ENCODE results near the gene MB21D2. TPM values are rescaled to one million over a fixed set of nuclear protein-coding genes. Genes with fewer than 3 reads are reported as not detected.

MB21D2 gene
- total RNA-seq, 1 donor from 2014 or later: 2.1 TPM

GRCh38 chr3:192826214-192827006 is 91.2 kb downstream of the MB21D2 start:
- DNase-seq (ENCODE audit: missing footprints) (no peak), ATAC-seq (no peak)
- intact Hi-C loops (cut with DNase I): no loop called here

DNA sequence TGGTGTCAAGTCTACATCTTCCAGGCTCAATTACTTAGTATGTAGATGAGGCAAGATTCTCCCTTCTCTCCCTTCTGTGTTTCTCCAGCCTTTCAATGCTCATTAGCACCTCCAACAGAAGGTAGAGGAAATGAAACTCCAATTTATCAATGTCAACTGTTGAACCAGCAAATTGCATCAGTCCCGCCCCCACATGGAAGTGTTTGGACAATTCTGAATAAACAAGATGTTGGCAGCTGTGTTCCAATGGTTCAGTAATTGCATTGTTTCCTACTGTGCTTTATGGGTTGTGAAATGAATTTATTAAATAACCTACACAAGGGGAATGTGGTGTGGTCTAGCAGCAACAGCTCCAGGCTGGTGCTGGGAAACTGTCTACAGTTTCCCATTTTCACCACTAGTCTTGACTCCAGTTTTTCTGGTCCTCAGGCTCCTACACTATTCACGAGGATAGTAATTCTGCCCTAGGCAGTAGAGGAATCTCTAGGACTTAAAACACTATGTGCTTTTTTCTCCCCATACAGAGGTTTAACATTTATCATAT is 91.9 kb downstream of the MB21D2 start:
- intact Hi-C loops (cut with DNase I): no loop called here
- DNase-seq (ENCODE audit: missing footprints) (no peak), ATAC-seq (no peak)

DNA sequence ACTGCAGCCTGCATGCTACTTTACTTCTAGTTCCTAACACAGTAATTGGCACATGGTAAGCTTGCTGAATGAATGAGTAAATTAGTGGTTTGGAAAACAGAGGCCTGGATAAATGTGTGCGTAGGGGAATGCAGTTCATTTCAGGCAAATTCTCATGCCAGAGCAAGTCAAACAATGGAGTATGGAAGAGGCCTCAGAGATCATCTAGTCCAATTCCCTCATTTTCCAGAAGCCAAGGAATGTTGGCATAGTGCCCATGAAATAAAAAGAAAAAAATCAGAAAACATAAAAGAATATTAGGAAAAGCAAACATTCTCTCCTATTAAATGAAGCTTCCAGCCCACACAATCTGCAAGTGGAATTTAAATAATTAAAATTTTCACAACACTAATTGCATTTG is 92.4 kb downstream of the MB21D2 start:
- ATAC-seq (peak; percentile 8), DNase-seq (ENCODE audit: missing footprints) (no peak)
- intact Hi-C loops (cut with DNase I): no loop called here

DNA sequence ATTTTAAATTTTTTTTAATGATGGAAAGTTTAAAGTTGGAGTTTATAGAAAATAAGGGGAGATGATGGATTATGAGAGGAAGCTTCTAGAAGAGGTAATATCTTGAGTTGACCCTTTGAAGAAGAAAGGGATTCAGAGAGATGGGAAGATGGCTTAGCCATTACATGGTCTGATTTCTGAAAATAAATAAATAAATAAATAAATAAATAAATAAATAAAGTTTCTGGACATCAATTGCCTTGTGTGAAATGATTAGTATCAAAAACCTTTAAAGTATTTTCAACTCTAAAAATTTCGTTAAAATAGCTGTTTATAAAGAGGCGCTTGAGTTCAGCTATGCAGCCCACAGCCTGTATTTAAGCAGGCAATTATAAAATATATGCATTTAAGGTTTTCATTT is 93.3 kb downstream of the MB21D2 start:
- intact Hi-C loops (cut with DNase I): no loop called here
- DNase-seq (ENCODE audit: missing footprints) (no peak), ATAC-seq (no peak)

- ATAC-seq: no peak
- DNase-seq (ENCODE audit: missing footprints): no peak
- intact Hi-C loops (cut with DNase I): no loop called here
These were observed 96.5 kb downstream of the MB21D2 start for GRCh38 chr3:192821161-192821560.

- intact Hi-C loops (cut with DNase I): no loop called here
- ATAC-seq (no peak), DNase-seq (ENCODE audit: missing footprints) (no peak)
These were observed 97.5 kb downstream of the MB21D2 start for GRCh38 chr3:192820161-192820560.

DNA sequence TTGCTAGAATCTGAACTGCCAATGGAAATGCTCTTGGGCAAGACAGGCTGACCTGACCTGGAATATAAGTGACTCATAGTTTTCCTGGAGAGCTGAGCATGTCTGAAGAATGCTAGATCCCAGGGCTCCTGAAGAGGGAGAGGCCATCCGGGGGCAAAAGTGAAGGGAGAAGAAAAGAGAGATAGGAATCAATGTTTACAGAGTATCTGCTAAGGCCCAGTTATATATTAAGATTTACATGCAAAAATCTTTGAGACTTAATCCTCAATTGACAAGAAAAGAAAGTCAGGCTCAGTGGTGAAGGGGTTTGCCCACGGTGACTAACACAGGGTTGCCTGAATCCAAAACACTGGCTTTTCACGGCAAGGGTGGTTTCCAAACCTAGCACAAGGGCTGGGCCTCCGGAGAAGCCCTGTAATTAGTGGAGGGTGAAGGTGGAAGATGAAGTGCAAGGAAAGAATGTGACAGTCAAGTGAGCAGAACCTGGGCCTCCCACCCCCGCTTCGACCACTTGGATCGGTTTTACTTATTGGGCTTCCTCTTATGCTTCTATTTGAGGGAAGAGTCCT is 98.6 kb downstream of the MB21D2 start:
- peak; percentile 56 for ATAC-seq
- DNase-seq (ENCODE audit: missing footprints): no peak
- intact Hi-C loops (cut with DNase I): loop anchor here (2.0 kb wide), 1 partner anchor 98 kb away; the partner anchor contains the start of gene MB21D2

GRCh38 chr3:192818126-192818525 is 99.5 kb downstream of the MB21D2 start:
- no peak for ATAC-seq

GRCh38 chr3:192817506-192817905 is 100.2 kb downstream of the MB21D2 start:
- no peak for ATAC-seq
- intact Hi-C loops (cut with DNase I): no loop called here
- no peak for DNase-seq (ENCODE audit: missing footprints)

More at GRCh38 chr3:192818126-192818525, 99.5 kb downstream of the MB21D2 start:
- DNase-seq (ENCODE audit: missing footprints): no peak
- intact Hi-C loops (cut with DNase I): loop anchor here (2.0 kb wide), 1 partner anchor 99 kb away; the partner anchor contains the start of gene MB21D2

DNA sequence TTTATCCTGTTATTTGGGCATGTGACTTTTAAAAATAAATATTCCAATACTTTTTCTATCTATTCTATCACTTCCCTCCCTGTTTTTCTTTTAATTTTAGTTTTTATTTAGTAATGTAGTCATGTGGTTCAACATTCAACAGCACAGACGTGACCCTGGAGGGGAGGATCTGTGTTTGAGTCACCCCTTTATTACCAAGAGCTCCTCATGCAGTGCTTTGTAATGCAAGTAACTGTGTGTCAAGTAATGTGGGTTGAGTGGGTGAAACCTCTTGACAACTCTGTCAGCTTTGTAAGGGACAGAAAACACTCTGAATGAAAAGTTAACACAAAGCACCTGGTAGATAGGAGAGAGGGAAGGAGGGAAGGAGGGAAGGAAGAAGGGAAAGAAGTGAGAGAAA is 100.6 kb downstream of the MB21D2 start:
- no peak for DNase-seq (ENCODE audit: missing footprints)
- intact Hi-C loops (cut with DNase I): no loop called here
- no peak for ATAC-seq

DNA sequence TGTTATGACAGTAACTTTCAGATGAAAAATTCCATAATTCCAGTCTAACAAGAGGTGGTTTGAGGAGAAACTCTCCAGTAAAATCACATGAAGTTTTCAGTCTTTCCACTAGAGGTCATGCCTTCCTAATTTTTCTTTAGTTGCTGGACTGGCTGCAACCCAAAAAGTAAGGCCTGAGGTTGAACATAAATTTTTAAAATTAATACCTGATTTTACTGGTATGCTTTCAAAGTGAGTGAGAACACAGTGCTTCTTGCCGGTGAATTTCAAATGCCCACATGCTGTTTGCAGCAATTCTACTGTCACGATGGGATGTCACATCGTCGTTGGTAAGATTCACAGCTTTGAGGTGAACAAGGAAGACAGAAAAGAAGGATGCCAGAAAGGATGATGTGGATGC is 101.3 kb downstream of the MB21D2 start:
- DNase-seq (ENCODE audit: missing footprints): no peak
- intact Hi-C loops (cut with DNase I): loop anchor here (1.0 kb wide), 1 partner anchor 225 kb away; no protein-coding TSS in a partner anchor
- ATAC-seq: no peak

GRCh38 chr3:192812743-192813383 is 104.8 kb downstream of the MB21D2 start:
- ATAC-seq: no peak

GRCh38 chr3:192805711-192806110 is 111.9 kb downstream of the MB21D2 start:
- DNase-seq (ENCODE audit: missing footprints) (no peak), ATAC-seq (no peak)
- intact Hi-C loops (cut with DNase I): no loop called here

More at GRCh38 chr3:192812743-192813383, 104.8 kb downstream of the MB21D2 start:
- DNase-seq (ENCODE audit: missing footprints): no peak
- intact Hi-C loops (cut with DNase I): loop anchor here (2.0 kb wide), 1 partner anchor 760 kb away; no protein-coding TSS in a partner anchor

GRCh38 chr3:192804502-192804901 is 113.2 kb downstream of the MB21D2 start:
- ATAC-seq (no peak), DNase-seq (ENCODE audit: missing footprints) (no peak)
- intact Hi-C loops (cut with DNase I): no loop called here

- intact Hi-C loops (cut with DNase I): loop anchor here (1.0 kb wide), 2 partner anchors 237 to 336 kb away; no protein-coding TSS in a partner anchor
- peak; percentile 63 for ATAC-seq
These were observed 114.4 kb downstream of the MB21D2 start for GRCh38 chr3:192802957-192803899.

DNA sequence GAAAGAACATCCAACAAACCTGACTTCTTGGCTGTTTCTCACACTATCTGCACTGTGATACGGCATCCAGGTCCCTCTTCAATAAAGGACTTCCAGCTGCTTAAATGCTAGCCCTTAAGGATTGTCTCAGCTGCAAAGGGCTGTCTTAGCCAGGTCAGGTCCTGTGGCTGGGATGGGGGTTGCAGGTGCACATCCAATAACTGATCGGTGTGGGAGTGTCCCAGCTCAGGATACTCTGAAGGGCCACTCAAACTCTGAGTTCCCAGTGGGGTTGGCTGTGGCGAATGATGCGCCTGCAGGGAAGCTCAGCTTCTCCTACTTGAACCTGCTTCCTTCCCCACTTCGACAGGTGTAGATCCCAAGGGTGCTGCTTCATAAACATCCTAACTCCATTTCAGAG is 115.7 kb downstream of the MB21D2 start:
- no peak for DNase-seq (ENCODE audit: missing footprints)

More at GRCh38 chr3:192802957-192803899, 114.4 kb downstream of the MB21D2 start:
- DNase-seq (ENCODE audit: missing footprints): no peak

DNA sequence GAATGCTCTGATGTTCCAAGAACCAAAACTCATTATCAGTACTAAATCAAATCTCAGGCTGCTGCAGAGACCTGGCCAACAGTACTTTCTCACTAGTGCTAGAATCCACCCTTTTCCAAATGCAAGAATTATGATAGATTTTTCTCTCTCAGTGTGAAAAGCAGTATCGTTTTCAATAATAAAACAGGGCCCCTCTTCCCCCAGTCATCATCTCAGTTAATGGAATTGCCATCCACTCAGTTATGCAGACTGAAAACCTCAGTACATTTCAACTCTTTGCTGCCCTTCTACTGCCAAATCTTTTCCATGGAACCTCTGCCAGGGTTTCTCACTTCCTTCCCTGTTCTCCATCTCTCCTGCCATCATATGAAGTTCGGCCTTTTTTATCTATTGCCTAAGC is 117.9 kb downstream of the MB21D2 start:
- DNase-seq (ENCODE audit: missing footprints): no peak
- intact Hi-C loops (cut with DNase I): no loop called here
- no peak for ATAC-seq

More for the DNA sequence above, 115.7 kb downstream of the MB21D2 start:
- no peak for ATAC-seq
- intact Hi-C loops (cut with DNase I): no loop called here

- intact Hi-C loops (cut with DNase I): no loop called here
- no peak for ATAC-seq
- no peak for DNase-seq (ENCODE audit: missing footprints)
These were observed 122.6 kb downstream of the MB21D2 start for GRCh38 chr3:192795021-192795420.

Data from Right ventricle myocardium inferior (tissue), 1 donor.